HG03196 (cell line): ENCODE results near the gene AKR7A2.
"Not testable (repeated sequence)": the region's sequence is repeated elsewhere in the genome, so short reads cannot be mapped to it uniquely, and the experiment has no call there.

Experiments used
- ATAC-seq: cut with Tn5 transposase; IDR thresholded peaks from one replicate; pipeline ENCODE4 v1.9.1; 2021; ENCODE audit not compliant: unreplicated experiment

Gene AKR7A2

DNA sequence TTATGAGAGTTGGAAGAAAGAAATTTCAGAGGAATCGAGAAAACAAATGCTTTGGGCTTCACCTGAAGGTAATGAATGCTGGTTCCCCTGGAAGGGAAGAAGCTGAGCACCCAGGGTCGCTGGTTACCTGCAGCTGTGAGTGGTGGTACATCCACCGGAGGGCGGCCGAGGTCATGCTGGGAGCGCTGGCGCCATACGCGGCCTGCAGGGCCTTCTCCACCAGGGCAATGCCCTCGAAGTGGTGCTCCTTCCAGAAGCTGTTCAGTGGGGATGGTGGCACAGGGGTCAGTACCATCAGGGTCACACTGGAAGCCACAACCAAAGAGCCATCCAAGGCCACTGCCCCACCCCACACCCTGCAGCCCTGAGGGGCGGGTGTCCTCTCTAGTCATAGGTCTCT, 43.5 kb downstream of the AKR7A2 start:
- no peak for ATAC-seq

DNA sequence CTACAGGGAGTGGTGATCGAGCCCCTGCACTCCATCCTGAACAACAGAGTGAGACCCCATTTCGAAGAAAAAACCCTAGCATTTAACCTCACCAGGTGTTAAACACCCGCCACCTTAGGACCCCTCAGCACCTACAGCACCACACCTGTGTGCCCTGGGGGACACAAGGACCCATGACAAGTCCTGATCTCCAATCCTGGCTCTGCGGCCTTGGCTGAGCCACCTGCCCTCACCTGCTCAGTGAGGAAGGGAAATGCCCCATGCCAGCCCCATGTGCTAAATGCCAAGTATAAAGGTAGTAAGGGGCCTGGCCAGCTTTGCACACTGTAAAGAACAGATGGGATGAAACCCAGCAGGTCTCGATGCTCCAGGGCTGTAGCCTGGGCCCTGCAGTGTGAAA, 49.2 kb downstream of the AKR7A2 start:
- ATAC-seq: no peak

DNA sequence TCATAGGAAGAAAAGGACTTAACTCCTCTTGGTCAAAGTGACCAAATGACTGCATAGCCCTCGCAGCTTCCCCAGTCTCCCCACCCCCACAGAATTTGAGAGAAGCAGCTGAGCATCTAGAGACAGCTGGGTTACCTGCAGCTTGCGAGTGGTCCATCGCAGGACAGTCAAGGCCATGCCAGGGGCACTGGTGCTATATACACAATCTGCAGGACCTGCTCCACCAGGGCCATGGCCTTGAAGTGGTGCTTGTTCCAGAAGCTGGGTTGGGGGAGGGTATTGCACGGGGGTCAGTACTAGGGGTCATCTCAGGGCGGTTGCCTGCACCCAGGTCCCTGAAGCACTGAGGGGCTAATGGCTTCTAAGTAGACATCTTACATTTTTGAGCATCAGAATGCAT, 49.9 kb downstream of the AKR7A2 start:
- no peak for ATAC-seq

DNA sequence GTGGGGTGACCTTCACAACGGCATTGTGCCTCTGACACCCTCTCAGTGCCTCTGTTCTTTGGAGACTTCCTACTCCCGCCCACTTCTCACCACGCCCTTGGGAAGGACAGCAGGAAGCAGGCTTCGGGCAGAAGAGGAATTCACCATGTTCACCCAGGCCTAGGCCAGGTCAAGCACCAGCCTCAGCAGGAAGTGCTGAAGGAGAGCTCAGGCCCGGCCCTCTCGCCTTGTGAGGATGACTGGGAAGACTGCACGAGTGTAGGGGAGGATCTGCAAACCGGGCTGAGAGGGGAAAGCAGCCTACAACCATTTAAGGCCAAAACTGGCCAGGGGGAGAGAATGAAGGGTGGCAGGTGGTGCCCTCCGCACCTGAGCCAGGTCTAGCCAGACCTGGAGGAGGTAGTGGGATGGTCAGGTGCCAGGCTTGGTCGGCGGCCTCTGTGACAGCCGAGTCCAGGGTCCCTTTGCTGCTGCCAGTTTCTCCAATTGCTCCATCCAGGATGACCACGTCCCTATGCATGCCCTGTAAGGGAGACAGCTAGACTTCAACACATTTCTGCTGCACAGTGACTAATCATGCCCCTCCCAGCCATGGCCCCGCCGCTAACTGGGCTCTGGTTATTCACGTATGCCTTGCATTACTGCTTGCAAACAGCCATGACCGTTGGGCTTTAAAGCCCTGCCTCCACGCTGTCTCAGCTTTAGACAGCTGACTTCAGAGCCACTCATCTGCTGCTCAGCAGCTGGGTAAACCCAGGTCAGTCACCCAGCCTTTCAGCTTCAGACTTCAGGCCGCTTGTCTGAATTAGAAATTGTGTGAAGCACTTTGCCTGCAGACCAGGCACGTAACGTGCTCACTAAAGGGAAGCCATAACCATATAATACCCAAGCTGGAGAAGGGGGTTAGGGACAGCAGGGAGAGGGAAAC, 51.5 kb downstream of the AKR7A2 start:
- ATAC-seq: no peak

DNA sequence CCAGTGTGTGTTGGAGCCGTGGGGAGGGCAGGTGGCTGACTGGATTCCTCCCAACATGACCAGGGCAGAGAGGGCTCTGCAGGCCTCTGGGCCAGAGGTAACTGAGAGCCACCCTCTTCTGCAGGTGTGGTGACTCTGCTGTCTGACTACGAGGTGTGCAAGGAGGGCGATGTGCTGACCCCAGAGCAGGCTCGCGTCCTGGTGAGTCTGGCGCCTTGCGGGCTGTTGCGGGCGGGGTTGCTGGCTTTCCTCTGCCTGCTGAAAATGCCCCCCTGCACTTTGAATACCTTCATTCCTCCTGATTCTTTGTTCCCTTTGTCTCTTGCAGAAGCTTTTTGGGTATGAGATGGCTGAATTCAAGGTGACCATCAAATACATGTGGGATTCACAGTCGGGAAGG, 53.6 kb downstream of the AKR7A2 start:
- ATAC-seq: no peak

DNA sequence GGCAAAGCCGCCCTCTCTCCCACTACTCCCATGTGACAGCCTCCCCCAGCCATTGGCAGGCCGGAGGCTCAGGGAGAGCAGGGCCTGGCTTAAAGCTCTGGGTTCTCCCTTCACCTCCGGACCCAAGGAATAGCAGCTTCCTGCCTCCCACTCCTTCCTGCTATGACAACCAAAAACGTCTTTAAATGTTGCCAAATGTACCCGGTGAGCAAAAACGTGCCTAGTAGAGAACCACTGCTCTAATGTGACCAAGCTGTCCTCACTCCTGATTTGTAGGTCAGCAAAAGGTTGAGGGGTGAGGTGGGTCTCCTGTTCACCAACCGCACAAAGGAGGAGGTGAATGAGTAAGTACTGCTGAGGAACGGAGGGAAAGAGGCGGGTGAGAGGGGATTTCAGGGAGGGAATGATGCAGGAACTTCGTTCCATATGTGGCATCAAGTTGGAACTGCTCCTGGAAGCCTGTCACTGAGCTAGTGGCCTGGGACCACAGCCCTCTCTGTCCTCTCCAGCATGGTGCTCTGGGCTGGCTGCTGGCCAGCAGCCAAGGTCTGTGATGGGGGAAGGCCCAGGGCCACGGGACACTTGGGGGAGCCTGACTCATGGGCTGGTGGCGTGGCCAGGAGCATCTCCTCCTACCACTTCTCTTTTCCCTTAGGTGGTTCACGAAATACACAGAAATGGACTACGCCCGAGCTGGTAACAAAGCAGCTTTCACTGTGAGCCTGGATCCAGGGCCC, 54.6 kb downstream of the AKR7A2 start:
- ATAC-seq: no peak

DNA sequence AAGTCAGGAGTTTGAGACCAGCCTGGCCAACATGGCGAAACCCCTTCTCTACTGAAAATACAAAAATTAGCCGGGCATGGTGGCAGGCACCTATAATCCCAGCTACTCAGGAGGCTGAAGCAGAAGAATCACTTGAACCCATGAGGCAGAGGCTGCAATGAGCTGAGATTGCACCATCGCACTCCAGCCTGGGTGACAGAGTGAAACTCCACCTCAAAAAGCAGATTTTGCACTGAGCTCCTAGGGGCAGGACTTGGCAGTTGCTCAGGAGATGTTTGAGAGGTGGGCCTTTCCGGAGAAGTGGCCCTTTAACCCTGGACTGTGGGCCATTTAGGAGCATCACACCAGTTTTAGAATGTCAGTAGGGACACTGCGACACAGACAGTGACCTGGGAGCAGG, 55.6 kb downstream of the AKR7A2 start:
- not testable (repeated sequence) for ATAC-seq

DNA sequence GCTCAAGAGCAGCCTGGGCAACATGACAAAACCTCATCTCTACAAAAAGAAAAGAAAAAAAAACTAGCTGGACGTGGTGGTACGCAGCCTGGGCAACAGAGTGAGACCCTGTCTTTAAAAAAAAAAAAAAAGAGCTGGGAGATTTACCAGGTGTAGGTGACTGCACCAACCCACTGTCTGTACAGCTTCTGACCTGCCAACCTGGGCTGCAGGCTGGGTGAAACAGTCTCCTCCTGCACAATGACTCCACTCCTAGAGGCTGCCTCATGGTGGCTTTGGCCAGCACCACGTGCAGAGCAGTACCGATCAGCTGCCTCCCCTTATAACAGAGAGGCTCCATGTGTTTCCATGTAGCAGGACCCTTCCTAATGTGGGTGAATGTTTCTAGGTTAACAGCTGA, 56.7 kb downstream of the AKR7A2 start:
- ATAC-seq: no peak

DNA sequence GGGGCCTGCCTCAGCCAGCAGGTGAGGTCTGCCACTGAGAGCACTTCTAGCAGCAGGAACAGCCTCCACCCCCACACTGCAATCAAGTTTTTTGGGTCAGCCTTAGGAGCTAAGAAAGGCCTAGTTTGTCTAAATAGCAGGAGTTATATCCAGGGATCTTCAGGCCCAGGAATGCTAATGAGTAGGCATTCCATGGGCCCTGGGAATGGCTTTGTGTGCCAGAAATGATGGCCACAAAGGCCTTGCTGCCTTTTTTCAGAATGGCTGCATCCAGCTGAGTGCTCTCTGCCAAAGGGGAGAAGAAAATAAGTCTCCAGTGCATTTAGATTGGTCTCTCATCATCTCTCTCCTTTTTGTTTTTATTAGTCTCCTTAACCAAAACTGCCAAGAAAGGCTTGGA, 57.5 kb downstream of the AKR7A2 start:
- no peak for ATAC-seq
